Midbrain (tissue), 1 donor: ENCODE results near the gene FOXRED2.
"Not testable (repeated sequence)": the region's sequence is repeated elsewhere in the genome, so short reads cannot be mapped to it uniquely, and the experiment has no call there.

ENCODE experiments used
- DNase-seq: peaks from one replicate; lab custom pipeline; 2025; lab: John Stamatoyannopoulos, UW

Gene FOXRED2

GRCh38 chr22:36506637-36507517, at the start of gene FOXRED2:
FOXRED2 (minus strand) TSS chr22:36507040; CDS start chr22:36506422, 618 bp downstream.
- DNase-seq = peak; percentile 87

GRCh38 chr22:36554098-36554497, 47.3 kb upstream of the FOXRED2 start:
- DNase-seq = no peak

- no peak for DNase-seq
Observed at GRCh38 chr22:36552289-36552688, 45.4 kb upstream of the FOXRED2 start.

- DNase-seq = no peak
Observed at GRCh38 chr22:36550701-36551495, 44.1 kb upstream of the FOXRED2 start.

GRCh38 chr22:36549033-36549432, 42.2 kb upstream of the FOXRED2 start:
- no peak for DNase-seq

GRCh38 chr22:36548606-36549005, 41.8 kb upstream of the FOXRED2 start:
- no peak for DNase-seq

- DNase-seq = no peak
Observed at GRCh38 chr22:36546932-36547331, 40.1 kb upstream of the FOXRED2 start.

GRCh38 chr22:36546092-36546804, 39.4 kb upstream of the FOXRED2 start:
- peak; percentile 10 for DNase-seq

- DNase-seq = no peak
Observed at GRCh38 chr22:36544107-36544620, 37.3 kb upstream of the FOXRED2 start.

GRCh38 chr22:36541831-36542411, 35.1 kb upstream of the FOXRED2 start:
- DNase-seq = no peak

GRCh38 chr22:36540867-36541642, 34.2 kb upstream of the FOXRED2 start:
- no peak for DNase-seq

- no peak for DNase-seq
Observed at GRCh38 chr22:36538529-36538928, 31.7 kb upstream of the FOXRED2 start.

- no peak for DNase-seq
Observed at GRCh38 chr22:36536717-36537116, 29.9 kb upstream of the FOXRED2 start.

GRCh38 chr22:36533320-36533719, 26.5 kb upstream of the FOXRED2 start:
- DNase-seq = not testable (repeated sequence)

- no peak for DNase-seq
Observed at GRCh38 chr22:36532466-36532865, 25.6 kb upstream of the FOXRED2 start.

GRCh38 chr22:36528795-36529751, 22.2 kb upstream of the FOXRED2 start, which contains the start of gene EIF3D:
EIF3D (minus strand) TSS chr22:36529166; CDS start chr22:36526121, 3,045 bp downstream.
- DNase-seq = peak; percentile 98

GRCh38 chr22:36528341-36528740, 21.5 kb upstream of the FOXRED2 start:
- peak; percentile 44 for DNase-seq

- DNase-seq = no peak
Observed at GRCh38 chr22:36522662-36523061, 15.8 kb upstream of the FOXRED2 start.

GRCh38 chr22:36520423-36520822, 13.6 kb upstream of the FOXRED2 start:
- no peak for DNase-seq

GRCh38 chr22:36519906-36520305, 13.1 kb upstream of the FOXRED2 start:
- DNase-seq = not testable (repeated sequence)
